Chondrocyte (in vitro differentiated cells): ENCODE results near the gene GTPBP6. TPM values are rescaled to one million over a fixed set of nuclear protein-coding genes. Genes with fewer than 3 reads are reported as not detected.

ENCODE experiments used
- DNase-seq: peaks from one replicate; pipeline ENCODE4 v3.0.0; 2021; ENCODE audit warnings: mixed read lengths, low spot score
- H3K27ac Mint-ChIP-seq: one replicate; pipeline ENCODE4 v1.8.0; 2021; ENCODE audit warnings: mild to moderate bottlenecking, moderate library complexity, mixed read lengths; ENCODE audit not compliant: unreplicated experiment
- H3K27me3 Mint-ChIP-seq: 2 replicates; pipeline ENCODE4 v1.8.0; 2021; ENCODE audit warnings: low read depth, mixed read lengths
- H3K36me3 Mint-ChIP-seq: 2 replicates; pipeline ENCODE4 v1.8.0; 2021; ENCODE audit warnings: low read depth, mixed read lengths
- H3K4me1 Mint-ChIP-seq: 2 replicates; pipeline ENCODE4 v1.8.0; 2021; ENCODE audit warnings: low read depth, mild to moderate bottlenecking, mixed read lengths
- H3K4me3 Mint-ChIP-seq: one replicate; pipeline ENCODE4 v1.8.0; 2021; ENCODE audit warnings: mild to moderate bottlenecking, moderate library complexity, mixed read lengths; ENCODE audit not compliant: unreplicated experiment
- H3K9me3 Mint-ChIP-seq: 2 replicates; pipeline ENCODE4 v1.8.0; 2021; ENCODE audit warnings: low read depth, mixed read lengths
- CTCF ChIP-seq: fragments of 200-600 bp; sonication (generic); IDR thresholded peaks from 2 replicates; pipeline ENCODE4 v1.5.0; 2021; ENCODE audit warnings: antibody characterized with exemption, mild to moderate bottlenecking, moderate library complexity
- total RNA-seq: library from RNA; stranded (reverse); gene quantifications from 3 replicates; pipeline ENCODE4 v1.2.1, GENCODE V29; 2021

The GTPBP6 gene
- total RNA-seq, 1 donor from 2014 or later, result 37.6 TPM

- peaks cover 5% of the 10 kb centered on the region for H3K9me3 Mint-ChIP-seq
- H3K27ac Mint-ChIP-seq, result no peak overlapping the region
- peak; percentile 86 for DNase-seq
- no peak for TF ChIP-seq CTCF
- no peak overlapping the region for H3K4me3 Mint-ChIP-seq
- peaks cover 7% of the 10 kb centered on the region for H3K4me1 Mint-ChIP-seq
- H3K27me3 Mint-ChIP-seq, result no peaks in the 10 kb centered on the region
- H3K36me3 Mint-ChIP-seq, result peaks cover 21% of the 10 kb centered on the region
Observed at GRCh38 chrX:362937-363620, 44.5 kb upstream of the GTPBP6 start.

GRCh38 chrX:362351-362750, 43.8 kb upstream of the GTPBP6 start:
- Mint-ChIP-seq H3K9me3 (peaks cover 5% of the 10 kb centered on the region), H3K27me3 (no peaks in the 10 kb centered on the region), H3K27ac (no peak overlapping the region), H3K4me1 (peaks cover 7% of the 10 kb centered on the region), H3K36me3 (peaks cover 24% of the 10 kb centered on the region), H3K4me3 (no peak overlapping the region)
- TF ChIP-seq CTCF, result no peak
- peak; percentile 64 for DNase-seq

- Mint-ChIP-seq H3K27ac (no peak overlapping the region), H3K9me3 (peaks cover 5% of the 10 kb centered on the region), H3K4me1 (peaks cover 11% of the 10 kb centered on the region), H3K4me3 (no peak overlapping the region), H3K36me3 (peaks cover 26% of the 10 kb centered on the region), H3K27me3 (no peaks in the 10 kb centered on the region)
- peak; percentile 92 for DNase-seq
- no peak for TF ChIP-seq CTCF
Observed at GRCh38 chrX:361231-362145, 42.9 kb upstream of the GTPBP6 start.

- peaks cover 5% of the 10 kb centered on the region for H3K9me3 Mint-ChIP-seq
- TF ChIP-seq CTCF, result no peak
- H3K4me3 Mint-ChIP-seq, result no peak overlapping the region
- peaks cover 26% of the 10 kb centered on the region for H3K36me3 Mint-ChIP-seq
- no peak overlapping the region for H3K27ac Mint-ChIP-seq
- DNase-seq, result peak; percentile 75
- no peaks in the 10 kb centered on the region for H3K27me3 Mint-ChIP-seq
- peaks cover 13% of the 10 kb centered on the region for H3K4me1 Mint-ChIP-seq
Observed at GRCh38 chrX:360496-361150, 42.0 kb upstream of the GTPBP6 start.

- Mint-ChIP-seq H3K4me3 (no peak overlapping the region), H3K9me3 (peaks cover 5% of the 10 kb centered on the region), H3K36me3 (peaks cover 26% of the 10 kb centered on the region), H3K4me1 (peaks cover 13% of the 10 kb centered on the region), H3K27me3 (no peaks in the 10 kb centered on the region), H3K27ac (no peak overlapping the region)
- peak; percentile 90 for DNase-seq
- no peak for TF ChIP-seq CTCF
Observed at GRCh38 chrX:358651-359143, 40.1 kb upstream of the GTPBP6 start.
